ENCODE results near the gene GMFB. TPM values are rescaled to one million over a fixed set of nuclear protein-coding genes. Genes with fewer than 3 reads are reported as not detected.
A peak's percentile ranks its signal among the peaks of the same experiment; 100 is the strongest.

Gene GMFB
- total RNA-seq, 1 experiment from 2014 or later: 79.2 TPM

DNA sequence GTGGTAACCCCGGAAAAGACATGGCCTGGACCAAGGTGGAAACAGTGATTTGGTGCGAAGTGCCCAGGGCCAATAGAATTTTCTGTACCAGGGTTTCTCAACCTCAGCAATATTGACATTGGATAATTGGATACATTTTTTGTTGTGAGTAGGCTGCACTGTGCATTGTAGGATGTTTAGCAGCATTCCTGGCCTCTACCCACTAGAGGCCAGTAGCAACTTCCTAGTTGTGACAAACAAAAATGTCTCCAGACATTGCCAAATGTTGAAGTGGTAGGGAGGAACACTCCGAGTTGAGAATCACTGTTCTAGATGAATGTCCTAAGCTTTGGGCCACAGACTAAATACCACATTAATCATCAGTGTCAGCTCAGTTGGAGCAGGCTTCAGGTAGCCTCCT is 14.7 kb upstream of the GMFB start:
- Histone ChIP-seq H2BK15ac (ENCODE audit: low read depth, low read length) (no peak overlapping the region), H4K20me1 (ENCODE audit: control insufficient read depth, insufficient read depth, insufficient read length) (no peaks in the 10 kb centered on the region), H3K4ac (ENCODE audit: low read depth, low read length) (no peak overlapping the region), H3K9me3 (ENCODE audit: control insufficient read depth, low read depth, low read length) (no peaks in the 10 kb centered on the region), H3T11ph (ENCODE audit: low read length) (no peak overlapping the region), H2BK20ac (ENCODE audit: low read depth, low read length, poor library complexity, severe bottlenecking) (no peak overlapping the region), H3K4me1 (ENCODE audit: insufficient read depth, low read length) (no peaks in the 10 kb centered on the region), H3K79me1 (ENCODE audit: insufficient read depth, low read depth, low read length, poor library complexity, severe bottlenecking) (no peaks in the 10 kb centered on the region), H2BK12ac (ENCODE audit: insufficient read length, low read depth, low read length) (no peak overlapping the region), H4K5ac (ENCODE audit: insufficient read length, low read depth, low read length) (no peak overlapping the region), H2BK5ac (ENCODE audit: insufficient read length, low read length) (no peak overlapping the region), H2AK5ac (ENCODE audit: insufficient read length, low read length) (no peak overlapping the region), H4K91ac (ENCODE audit: insufficient read length, low read depth, low read length) (no peak overlapping the region), H3K14ac (ENCODE audit: insufficient read depth, low read length) (no peak overlapping the region), H3K18ac (ENCODE audit: insufficient read length, low read depth, low read length) (no peak overlapping the region), H3K23me2 (ENCODE audit: insufficient read length, low read depth, low read length, poor library complexity, severe bottlenecking) (no peaks in the 10 kb centered on the region), H2AFZ (ENCODE audit: low read length) (no peak overlapping the region), H3K79me2 (ENCODE audit: insufficient read depth, low read length) (no peaks in the 10 kb centered on the region), H3K56ac (ENCODE audit: insufficient read length, low read depth, low read length) (no peak overlapping the region), H4K8ac (replicated peaks; ENCODE audit: insufficient read length, low read depth, low read length) (no peak overlapping the region), H3K9ac (ENCODE audit: extremely low read depth, insufficient read length, low read length) (no peak overlapping the region), H3K27me3 (ENCODE audit: insufficient read depth, low read length) (no peaks in the 10 kb centered on the region), H2BK120ac (ENCODE audit: low read depth, low read length, poor library complexity, severe bottlenecking) (no peak overlapping the region), H3K23ac (ENCODE audit: insufficient read length, low read depth, low read length) (no peak overlapping the region), H3K4me2 (ENCODE audit: insufficient read depth, insufficient read length, low read length) (no peak overlapping the region), H3K27ac (ENCODE audit: insufficient read length, low read depth, low read length) (no peak overlapping the region)
- no peak for DNase-seq
- Mint-ChIP-seq H3K36me3 (ENCODE audit: insufficient read depth in 1 of 3, low read depth in 3 of 3) (no peaks in the 10 kb centered on the region), H3K27ac (no peak overlapping the region), H3K9me3 (no peaks in the 10 kb centered on the region), H3K4me3 (no peak overlapping the region), H3K27me3 (ENCODE audit: low read depth) (peaks cover 1% of the 10 kb centered on the region; the same call in 1 of the 2 replicates), H3K4me1 (no peaks in the 10 kb centered on the region)
- TF ChIP-seq, protein P1, sequence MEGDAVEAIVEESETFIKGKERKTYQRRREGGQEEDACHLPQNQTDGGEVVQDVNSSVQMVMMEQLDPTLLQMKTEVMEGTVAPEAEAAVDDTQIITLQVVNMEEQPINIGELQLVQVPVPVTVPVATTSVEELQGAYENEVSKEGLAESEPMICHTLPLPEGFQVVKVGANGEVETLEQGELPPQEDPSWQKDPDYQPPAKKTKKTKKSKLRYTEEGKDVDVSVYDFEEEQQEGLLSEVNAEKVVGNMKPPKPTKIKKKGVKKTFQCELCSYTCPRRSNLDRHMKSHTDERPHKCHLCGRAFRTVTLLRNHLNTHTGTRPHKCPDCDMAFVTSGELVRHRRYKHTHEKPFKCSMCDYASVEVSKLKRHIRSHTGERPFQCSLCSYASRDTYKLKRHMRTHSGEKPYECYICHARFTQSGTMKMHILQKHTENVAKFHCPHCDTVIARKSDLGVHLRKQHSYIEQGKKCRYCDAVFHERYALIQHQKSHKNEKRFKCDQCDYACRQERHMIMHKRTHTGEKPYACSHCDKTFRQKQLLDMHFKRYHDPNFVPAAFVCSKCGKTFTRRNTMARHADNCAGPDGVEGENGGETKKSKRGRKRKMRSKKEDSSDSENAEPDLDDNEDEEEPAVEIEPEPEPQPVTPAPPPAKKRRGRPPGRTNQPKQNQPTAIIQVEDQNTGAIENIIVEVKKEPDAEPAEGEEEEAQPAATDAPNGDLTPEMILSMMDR (conservative IDR thresholded peaks at IDR 0.05): peak; percentile 54
- WGBS (ENCODE audit: extremely low coverage, insufficient read length, low lambda C conversion rate): no CpG with 5 or more reads among the region's 3 CpGs
